GM19043 (cell line): ENCODE measurements around the gene FKBP10.
"Not testable (repeated sequence)": the region's sequence is repeated elsewhere in the genome, so short reads cannot be mapped to it uniquely, and the experiment has no call there.

ENCODE experiments used
- ATAC-seq: cut with Tn5 transposase; IDR thresholded peaks from one replicate; pipeline ENCODE4 v1.9.1; 2021; ENCODE audit warnings: low read depth; ENCODE audit not compliant: unreplicated experiment

FKBP10 gene, protein sequence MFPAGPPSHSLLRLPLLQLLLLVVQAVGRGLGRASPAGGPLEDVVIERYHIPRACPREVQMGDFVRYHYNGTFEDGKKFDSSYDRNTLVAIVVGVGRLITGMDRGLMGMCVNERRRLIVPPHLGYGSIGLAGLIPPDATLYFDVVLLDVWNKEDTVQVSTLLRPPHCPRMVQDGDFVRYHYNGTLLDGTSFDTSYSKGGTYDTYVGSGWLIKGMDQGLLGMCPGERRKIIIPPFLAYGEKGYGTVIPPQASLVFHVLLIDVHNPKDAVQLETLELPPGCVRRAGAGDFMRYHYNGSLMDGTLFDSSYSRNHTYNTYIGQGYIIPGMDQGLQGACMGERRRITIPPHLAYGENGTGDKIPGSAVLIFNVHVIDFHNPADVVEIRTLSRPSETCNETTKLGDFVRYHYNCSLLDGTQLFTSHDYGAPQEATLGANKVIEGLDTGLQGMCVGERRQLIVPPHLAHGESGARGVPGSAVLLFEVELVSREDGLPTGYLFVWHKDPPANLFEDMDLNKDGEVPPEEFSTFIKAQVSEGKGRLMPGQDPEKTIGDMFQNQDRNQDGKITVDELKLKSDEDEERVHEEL

DNA sequence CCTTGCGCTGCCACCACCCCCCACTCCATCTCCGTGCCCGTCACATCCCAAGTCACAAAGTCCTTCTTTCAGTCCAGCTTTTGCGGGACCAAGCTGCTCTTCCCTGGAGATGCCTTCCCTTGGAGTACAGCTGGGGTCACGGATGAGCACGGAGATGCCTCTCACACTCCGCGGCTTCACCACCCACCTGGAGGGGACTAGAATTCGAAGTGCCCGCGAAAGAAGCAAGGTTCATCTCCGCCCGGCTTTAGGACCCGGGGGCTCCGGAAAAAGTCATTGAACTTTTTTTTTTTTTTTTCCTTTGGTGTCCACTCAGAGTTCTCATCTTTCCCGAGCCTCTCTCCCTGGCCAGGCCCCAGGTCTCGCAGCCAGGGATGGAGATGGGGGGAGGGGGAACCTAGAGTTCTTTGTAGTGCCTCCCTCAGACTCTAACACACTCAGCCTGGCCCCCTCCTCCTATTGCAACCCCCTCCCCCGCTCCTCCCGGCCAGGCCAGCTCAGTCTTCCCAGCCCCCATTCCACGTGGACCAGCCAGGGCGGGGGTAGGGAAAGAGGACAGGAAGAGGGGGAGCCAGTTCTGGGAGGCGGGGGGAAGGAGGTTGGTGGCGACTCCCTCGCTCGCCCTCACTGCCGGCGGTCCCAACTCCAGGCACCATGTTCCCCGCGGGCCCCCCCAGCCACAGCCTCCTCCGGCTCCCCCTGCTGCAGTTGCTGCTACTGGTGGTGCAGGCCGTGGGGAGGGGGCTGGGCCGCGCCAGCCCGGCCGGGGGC lies at the start of gene FKBP10:
TSS of gene FKBP10 (plus strand) at position 624 of the 771 bp plus-strand sequence. CDS start at position 655, 31 bp downstream.
- no peak for ATAC-seq

DNA sequence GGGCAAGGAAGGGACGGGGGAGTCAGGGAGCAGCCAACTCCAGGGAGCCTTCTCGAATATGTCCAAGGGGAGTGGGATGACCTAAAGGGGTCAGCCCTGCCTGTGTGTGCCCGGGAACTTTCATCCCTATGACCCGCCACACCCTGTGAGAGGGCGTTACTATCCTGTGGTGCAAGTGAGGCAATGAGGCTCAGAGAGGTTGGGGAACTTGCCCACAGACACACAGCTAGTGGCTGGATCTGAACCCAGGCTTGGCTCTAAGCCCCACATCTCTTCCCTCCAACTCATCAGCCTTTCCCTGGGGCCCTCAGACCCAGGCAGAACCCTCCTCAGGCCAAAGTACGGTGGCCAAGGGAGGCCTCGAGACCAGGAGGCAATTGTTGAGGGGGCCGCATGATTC lies 49.5 kb upstream of the FKBP10 start:
- no peak for ATAC-seq

DNA sequence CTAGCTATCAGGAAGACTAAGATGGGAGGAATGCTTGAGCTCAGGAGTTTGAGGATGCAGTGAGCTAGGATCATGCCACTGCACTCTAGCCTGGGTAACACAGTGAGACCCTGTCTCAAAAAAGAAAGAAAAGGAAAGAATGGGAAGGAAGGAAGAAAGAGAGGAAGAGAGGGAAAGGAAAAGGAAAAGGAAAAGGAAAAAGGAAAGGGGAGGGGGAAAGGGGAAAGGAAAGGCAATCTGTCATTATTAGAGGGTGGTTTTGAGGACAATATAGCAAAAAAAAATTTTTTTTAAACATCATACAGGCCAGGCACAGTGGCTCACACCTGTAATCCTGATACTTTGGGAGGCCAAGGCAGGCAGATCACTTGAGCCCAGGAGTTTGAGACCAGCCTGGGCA lies 46.7 kb upstream of the FKBP10 start:
- no peak for ATAC-seq

DNA sequence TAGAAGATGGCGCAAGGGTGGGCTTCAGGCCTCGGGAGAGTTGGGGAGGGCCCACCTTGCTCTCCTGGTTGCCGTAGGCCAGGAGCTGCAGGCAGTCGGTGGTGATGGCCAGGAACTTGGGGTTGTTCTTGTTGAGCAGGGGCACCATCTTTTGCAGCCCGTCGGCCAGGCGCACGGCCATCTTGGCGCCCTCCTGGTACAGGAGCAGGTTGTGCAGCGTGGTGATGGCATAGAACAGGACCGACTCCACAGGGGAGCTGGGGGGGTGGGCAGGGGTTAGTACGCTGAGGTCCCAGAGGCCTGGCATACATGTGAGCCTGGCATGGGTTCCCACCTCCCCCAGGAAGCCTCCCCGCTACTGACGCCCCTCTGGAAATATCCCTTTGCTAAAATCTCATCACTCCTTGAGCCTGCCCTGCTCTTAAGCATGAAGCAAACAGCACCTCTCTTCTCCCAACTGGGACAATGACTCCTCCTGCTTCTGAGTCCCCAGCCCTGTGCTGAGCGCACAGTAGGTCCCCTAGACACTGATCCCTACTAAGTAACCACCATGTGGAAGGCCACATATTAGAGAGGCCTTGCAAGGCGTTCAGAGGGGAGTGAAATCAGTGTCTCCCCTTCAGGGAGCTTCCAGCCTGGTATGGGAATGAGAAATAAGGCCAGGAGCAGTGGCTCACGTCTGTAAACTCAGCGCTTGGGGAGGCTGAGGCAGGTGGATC lies 45.3 kb upstream of the FKBP10 start:
- no peak for ATAC-seq

DNA sequence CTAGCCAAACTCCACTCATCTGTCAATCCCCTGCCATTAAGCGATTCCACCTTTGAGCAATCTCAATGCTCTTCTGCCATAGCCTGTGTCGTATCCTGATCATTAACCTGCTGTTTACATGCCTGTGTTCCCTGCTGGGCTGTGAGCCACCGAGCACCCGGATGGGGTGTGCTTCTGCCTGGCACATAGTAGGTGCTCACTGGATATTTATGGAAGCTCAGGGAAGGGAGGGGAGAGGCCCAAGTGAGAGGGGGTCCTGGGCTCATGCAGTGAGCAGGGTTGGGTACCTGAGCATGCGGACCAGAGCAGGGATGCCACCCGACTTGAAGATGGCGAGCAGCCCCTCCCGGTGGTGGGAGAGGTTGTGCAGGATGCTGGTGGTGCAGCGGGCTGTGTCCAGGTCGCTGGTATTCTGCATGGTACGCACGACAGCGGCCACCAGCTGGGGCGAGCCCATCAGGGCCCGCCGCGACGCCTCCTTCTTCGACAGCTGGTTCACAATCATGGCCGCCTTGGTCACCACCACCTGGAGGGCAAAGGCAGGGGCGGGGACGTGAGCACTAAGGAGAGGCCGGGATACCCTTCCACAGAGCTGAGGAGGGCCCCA lies 44.0 kb upstream of the FKBP10 start:
- ATAC-seq: no peak

DNA sequence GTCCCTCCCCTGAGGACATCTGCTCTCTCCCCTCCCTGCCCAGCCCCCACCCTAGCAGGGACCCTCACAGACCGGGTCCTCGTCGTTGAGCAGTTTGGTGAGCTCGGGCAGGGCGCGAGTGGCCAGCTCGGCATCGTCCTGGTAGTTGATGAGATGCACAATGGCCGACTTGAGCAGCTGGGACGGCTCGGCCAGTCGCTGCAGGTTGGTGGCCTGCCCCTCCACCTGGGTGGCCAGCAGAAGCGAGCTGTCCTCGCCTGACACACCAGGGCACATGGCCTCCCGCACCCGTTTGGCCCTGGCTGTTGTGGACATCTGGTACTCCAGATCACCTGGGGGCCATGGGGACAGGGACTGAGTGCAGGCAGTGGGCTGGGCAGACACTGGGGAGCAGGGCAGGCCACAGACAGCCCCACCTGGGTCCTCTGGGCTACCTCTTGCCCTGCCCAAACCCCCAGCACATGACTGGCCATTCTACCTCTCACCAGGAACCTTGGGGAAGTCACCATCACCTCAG lies 43.4 kb upstream of the FKBP10 start:
- no peak for ATAC-seq

DNA sequence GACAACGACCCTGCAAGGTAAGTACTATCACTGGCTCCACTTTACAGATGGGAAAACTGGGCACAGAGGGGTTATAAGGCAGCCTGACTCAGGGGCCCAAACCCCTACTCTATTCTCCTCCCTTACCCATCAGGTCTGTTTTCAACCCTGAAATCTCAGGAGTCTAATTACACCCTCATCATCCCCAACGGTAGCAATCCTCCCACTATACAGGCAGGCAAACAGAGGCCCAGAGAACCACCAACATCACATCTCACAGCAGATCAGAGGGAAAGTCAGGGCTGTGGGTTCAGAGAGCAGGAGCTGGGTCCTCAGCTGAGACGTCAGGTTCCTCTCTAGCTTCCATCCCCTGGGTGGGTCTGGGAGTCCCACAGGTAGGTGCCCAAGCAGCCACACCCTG lies 42.8 kb upstream of the FKBP10 start:
- ATAC-seq: no peak

DNA sequence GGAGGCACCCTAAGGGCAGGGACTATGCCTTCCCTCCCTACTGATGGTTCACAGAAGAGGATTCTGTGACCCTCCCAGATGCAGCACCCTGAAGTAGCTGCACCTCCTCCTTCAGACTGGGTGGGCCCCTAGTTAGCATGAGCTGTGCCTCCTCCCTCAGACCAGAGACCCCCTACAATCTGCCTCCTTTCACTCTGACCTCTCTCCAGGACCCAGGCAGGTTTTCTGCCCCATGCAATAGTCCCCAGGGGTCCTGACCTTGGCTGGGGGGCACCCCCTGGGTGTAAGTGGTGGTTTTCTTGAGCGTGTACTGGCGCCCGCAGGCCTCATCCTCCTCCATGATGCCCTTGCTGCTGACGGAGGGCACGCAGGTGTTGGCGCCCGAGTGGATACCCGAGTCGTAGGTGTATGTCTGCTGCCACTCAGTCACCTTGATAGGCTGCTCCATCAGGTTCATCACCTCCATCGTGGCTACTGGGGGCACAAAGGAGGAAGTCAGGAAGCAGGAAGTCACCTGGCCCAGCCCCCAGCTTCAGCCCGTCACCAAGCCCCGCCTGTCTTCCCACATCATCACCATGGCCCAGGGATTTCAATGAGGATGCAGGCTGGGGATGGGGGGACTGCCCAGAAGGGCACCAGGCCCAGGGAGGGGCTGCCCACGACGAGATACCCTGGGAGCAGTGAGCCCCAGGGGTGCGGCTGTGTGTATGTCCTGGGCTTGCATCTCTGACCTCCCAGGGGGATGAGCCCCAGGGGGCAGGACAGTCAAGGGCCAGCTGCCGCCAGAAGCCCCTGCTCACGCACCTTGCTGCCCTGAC lies 41.2 kb upstream of the FKBP10 start:
- no peak for ATAC-seq

DNA sequence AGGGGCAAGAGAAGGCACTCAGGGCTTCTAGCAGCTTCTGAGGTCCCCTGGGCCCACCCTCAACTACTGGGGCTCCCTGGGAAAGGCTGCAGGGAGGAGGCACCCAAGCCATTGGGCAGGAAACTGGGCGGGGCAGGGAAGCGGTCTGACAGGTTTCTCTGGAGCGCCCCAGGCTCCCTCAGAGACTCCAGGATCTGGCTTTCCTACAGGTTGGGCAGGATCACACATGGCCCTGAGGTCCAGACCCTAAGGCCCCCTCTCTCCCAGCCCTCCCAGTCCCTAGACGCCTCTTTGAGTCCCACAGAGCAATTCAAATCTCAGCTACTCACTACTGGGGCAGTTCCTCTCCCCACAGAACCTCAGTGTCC lies 40.6 kb upstream of the FKBP10 start:
- ATAC-seq: no peak

DNA sequence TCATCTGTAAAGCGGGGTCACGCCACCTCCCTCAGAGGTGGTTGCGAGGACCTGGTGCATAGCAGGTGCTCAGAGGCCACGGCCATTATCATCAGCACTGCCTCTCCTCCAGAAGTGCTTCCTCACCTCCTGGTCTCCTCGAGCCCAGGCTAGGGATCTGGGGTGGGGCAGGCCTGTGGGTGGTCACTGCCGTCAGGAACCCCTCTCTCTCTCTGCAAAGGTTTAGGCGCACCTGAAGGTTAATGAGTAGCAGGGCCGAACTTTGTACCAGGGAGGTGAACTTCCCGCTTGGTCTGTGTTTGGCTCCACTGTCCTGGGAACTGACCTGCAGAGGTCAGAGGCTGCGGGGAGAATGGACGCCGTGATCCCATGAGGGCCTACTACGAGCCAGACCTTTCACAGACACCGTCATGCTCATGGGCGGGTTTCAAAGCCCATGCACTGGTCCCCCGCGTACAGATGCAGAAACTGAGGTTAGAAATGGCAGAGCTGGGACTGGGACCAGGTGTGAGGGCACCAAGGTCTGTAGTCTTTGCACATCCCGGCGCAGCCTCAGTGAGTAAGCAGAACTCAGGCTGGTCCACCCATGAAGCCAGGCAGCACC lies 40.1 kb upstream of the FKBP10 start:
- ATAC-seq: no peak

DNA sequence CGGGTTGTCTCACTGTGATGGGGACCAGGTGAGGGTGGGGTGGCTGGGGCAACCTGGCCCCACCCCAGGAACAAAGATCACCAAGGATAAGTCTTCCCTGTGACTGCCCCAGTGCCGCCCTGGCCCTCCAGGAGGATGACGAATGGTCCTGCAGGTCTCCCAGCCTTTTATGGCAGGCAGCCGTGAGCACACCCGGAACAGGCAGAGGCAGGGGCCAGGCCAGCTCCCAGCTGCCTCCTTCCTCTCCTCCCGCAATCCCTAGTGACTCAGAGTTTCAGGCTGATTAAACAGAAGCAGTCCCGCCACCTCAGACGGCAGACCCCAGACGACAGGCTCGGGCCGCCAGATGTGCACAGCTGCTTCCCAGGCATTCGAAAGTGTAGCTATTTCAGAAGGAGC lies 39.6 kb upstream of the FKBP10 start:
- no peak for ATAC-seq

DNA sequence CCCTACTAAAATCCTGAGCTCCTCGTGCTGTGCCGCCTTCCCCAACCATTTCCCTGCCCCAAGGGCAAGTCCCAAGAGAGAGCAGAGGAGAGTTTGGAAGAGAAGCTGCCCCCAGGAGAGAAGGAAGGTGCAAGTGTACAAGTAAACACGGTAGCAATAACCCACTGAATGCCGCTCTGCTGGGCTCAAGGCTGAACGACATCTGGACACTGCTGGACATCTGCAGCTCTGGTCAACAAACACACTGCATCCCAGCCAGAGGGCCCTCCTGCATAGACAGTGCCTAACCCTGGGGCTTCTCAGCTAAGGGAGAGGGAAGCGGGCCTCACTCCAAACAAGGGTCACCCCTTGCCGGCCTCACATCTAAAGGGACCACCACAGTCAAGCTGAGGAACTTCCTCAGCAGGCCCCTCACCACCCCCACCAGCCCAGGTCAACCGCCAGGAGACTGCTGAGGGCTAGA lies 39.0 kb upstream of the FKBP10 start:
- no peak for ATAC-seq

DNA sequence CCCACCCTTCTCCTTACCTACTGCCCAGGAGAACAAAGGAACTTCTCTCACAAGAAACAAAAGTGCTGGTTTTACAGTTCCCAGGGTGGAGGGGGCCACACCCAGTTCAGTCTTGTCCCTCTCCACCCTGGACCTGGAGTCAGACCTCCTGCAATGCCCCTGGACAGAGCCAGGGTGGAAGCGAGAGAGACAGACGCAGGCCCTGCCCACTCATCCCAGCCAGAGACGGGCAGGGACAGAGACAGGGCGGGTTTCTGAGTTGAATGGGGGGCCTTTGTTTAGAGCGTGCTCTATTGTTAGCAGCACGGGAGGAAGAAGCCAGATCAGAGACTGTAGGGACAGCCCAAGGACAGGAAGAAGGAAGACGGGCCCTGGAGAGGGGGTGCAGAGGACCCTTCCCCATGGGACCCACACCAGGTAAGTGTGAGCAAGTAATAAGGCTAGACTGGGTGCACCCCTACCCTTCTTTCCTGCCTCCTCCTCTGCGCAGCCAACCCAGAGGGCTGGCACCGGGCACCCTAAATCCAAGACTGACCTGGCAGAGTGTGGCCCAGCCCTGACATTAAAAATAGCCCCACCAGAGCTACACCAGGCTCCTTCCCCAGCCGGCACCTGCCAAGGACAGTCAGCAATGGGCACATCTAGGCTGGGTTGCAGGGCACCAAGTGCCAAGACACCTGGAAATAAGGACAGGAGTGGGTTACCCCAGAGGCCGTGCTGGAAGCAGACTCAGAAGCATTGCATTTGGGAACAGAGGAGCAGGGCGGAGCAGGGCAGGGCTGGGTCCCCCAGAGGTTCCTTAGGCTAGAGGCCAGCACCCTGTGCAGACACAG lies 37.2 kb upstream of the FKBP10 start:
- ATAC-seq: no peak

DNA sequence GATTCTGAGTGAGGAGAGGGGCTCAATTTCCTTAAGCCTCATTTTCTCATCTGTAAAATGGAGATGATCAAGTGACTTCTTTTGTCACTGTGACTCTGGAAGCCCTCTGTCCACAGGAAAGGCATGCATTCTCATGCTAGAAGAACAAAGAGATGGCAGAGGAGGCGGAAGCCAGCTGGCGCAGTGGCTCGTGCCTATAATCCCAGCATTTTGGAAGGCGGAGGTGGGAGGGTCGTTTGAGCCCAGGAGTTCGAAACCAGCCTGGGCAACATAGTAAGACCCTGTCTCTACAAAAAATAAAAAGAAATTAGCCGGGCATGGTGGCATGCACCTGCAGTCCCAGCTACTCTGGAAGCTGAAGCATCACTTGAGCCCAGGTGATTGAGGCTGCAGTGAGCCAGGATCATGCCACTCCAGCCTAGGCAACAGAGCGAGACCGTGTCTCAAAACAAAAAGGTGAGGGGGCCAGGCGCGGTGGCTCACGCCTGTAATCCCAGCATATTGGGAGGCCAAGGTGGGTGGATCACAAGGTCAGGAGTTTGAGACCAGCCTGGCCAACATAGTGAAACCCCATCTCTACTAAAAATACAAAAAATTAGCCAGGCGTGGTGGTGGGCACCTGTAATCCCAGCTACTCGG lies 36.4 kb upstream of the FKBP10 start:
- not testable (repeated sequence) for ATAC-seq

DNA sequence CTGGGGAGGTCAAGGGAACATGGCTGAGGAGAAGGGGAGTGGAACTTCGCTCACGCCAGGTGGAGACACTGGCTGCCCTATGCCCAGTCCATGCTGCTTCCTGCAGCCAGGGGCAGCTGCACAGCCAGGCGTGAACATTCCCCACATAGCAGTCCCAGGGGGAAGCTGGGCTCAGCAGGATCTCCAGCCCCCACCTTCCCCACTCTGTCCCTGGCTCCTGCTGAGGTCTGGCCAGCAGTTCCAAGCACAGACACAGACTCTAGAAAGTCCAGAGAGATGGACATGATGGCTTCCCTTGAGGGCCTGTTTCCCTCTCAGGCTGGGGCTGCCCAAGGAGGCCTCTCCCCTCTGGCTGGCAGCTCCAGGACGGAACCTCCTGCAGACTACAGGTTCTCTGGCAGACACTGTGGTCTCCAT lies 35.6 kb upstream of the FKBP10 start:
- ATAC-seq: no peak

DNA sequence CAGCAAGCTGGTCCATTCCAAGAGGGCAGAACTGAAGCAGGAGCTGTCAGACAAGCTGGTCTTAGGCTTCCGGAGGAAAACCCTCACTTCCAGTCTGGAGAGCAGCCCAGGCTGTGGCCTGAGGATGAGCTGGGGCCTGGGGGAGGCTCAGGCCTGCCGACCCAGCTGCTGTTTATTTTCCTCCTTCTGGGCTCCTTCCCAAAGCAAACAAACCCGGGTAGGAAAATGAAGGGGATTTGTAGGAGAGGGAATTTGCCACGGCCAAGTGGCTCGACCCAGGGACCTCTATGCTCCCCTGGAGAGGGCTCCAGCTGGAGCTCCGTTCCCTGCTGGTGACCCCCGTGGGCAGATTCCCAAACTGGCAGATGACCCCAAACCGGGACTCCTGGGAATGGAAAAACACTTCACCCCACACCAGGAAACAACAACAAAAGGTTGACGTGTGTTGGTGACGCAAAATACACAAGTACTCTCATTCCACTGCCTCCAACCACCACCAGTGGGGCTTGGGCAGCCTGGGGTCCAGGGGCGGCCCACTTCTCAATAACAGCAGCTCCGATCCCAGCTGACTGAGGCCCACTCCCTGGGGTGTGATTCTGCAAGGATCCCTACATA lies 35.1 kb upstream of the FKBP10 start:
- ATAC-seq: no peak

DNA sequence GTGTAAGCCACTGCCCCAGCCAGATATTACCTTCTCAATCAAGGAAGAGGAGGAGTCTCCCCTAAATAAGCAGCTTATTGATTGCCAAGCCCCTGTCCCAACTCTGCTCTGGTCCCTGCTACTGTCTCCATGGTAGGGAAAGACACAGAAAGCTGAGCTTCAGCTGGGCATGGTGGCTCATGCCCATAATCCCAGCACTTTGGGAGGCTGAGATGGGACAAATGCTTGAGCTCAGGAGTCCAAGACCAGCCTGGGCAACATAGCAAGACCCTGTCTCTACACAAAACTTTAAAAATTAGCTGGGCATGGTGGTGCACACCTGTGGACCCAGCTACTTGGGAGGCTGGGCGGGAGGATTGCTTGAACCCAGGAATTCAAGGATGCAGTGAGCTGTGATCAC lies 32.9 kb upstream of the FKBP10 start:
- ATAC-seq: no peak
